Lower lobe of right lung (tissue), 2 donors: ENCODE data around the gene CLPTM1L. TPM values are rescaled to one million over a fixed set of nuclear protein-coding genes. Genes with fewer than 3 reads are reported as not detected.
"Not testable (repeated sequence)": the region's sequence is repeated elsewhere in the genome, so short reads cannot be mapped to it uniquely, and the experiment has no call there.

Source experiments
- ATAC-seq, 2 donors: fragments of 200-7000 bp; cut with Tn5 transposase; one replicate each; pipeline ENCODE4 v1.9.1; 2020 to 2022; ENCODE audit warnings: mild to moderate bottlenecking in 2 of 2, moderate library complexity in 2 of 2
- DNase-seq: peaks from one replicate; pipeline ENCODE4 v3.0.0-alpha.2; 2020
- H3K27ac ChIP-seq: fragments of 200-600 bp; one replicate; pipeline ENCODE4 v1.8.0; 2022
- H3K27me3 ChIP-seq: fragments of 200-600 bp; one replicate; pipeline ENCODE4 v1.8.0; 2022; ENCODE audit warnings: low read depth
- H3K36me3 ChIP-seq: fragments of 200-600 bp; one replicate; pipeline ENCODE4 v1.8.0; 2022; ENCODE audit warnings: mild to moderate bottlenecking
- H3K4me1 ChIP-seq: fragments of 200-600 bp; one replicate; pipeline ENCODE4 v1.8.0; 2022
- H3K4me3 ChIP-seq: fragments of 200-600 bp; one replicate; pipeline ENCODE4 v1.8.0; 2022; ENCODE audit warnings: mild to moderate bottlenecking
- H3K9me3 ChIP-seq: fragments of 200-600 bp; one replicate; pipeline ENCODE4 v1.8.0; 2022
- CTCF ChIP-seq: fragments of 200-600 bp; IDR thresholded peaks from one replicate; pipeline ENCODE4 v1.8.0; 2022; ENCODE audit warnings: antibody characterized with exemption, mild to moderate bottlenecking
- intact Hi-C: fragments of 100-400 bp; cut with DNase I; formaldehyde crosslinking; loops from one replicate; pipeline ENCODE4 v1.11.0; 2022
- total RNA-seq: library from RNA; stranded (reverse); fragmentation: NEBNext Ultra II Directional; extraction: Animal tissue kit (Norgen Biotek cat#: 25700); gene quantifications from one replicate; pipeline ENCODE4 v1.2.1, GENCODE V29; 2021
- donor health status: DM: no; HTN: yes; CAD: no; lungs with severe emphysema.

CLPTM1L gene
- total RNA-seq, 1 donor from 2014 or later = 135 TPM

- TF ChIP-seq CTCF = no peak
- Histone ChIP-seq H3K4me1 (peaks cover 35% of the 10 kb centered on the region), H3K27ac (peak overlapping the region; percentile 74), H3K4me3 (peak overlapping the region; percentile 94), H3K27me3 (no peaks in the 10 kb centered on the region), H3K9me3 (no peaks in the 10 kb centered on the region), H3K36me3 (peaks cover 32% of the 10 kb centered on the region)
- no peak for DNase-seq
- intact Hi-C loops = no loop called here
- ATAC-seq = peak in 1 of 2 donors; percentile 7
Measured at GRCh38 chr5:1343931-1344901, 683 bp downstream of the CLPTM1L start.

- ATAC-seq = peak; percentile 76 to 86
- DNase-seq = peak; percentile 70
- H3K4me1 ChIP-seq = peaks cover 35% of the 10 kb centered on the region
- H3K27ac ChIP-seq = peak overlapping the region; percentile 74
- TF ChIP-seq CTCF = no peak
- H3K27me3 ChIP-seq = no peaks in the 10 kb centered on the region
- H3K9me3 ChIP-seq = no peaks in the 10 kb centered on the region
- intact Hi-C loops = no loop called here
- peak overlapping the region; percentile 94 for H3K4me3 ChIP-seq
- H3K36me3 ChIP-seq = peaks cover 41% of the 10 kb centered on the region
Measured at GRCh38 chr5:1343315-1343751, 1.6 kb downstream of the CLPTM1L start.

GRCh38 chr5:1342711-1343110, 2.2 kb downstream of the CLPTM1L start:
- Histone ChIP-seq H3K27ac (peak overlapping the region; percentile 33), H3K36me3 (peaks cover 47% of the 10 kb centered on the region), H3K4me1 (peaks cover 35% of the 10 kb centered on the region)
- H3K9me3 ChIP-seq, ATAC-seq, H3K4me3 ChIP-seq, intact Hi-C loops, DNase-seq, H3K27me3 ChIP-seq: not testable (repeated sequence)

GRCh38 chr5:1342268-1342667, 2.6 kb downstream of the CLPTM1L start:
- ATAC-seq (no peak), DNase-seq (no peak)
- H3K27me3 ChIP-seq = no peaks in the 10 kb centered on the region
- TF ChIP-seq CTCF = no peak
- H3K27ac ChIP-seq = peak overlapping the region; percentile 33
- peaks cover 52% of the 10 kb centered on the region for H3K36me3 ChIP-seq
- H3K4me3 ChIP-seq = no peak overlapping the region
- peaks cover 35% of the 10 kb centered on the region for H3K4me1 ChIP-seq
- H3K9me3 ChIP-seq = no peaks in the 10 kb centered on the region
- intact Hi-C loops = no loop called here

GRCh38 chr5:1341863-1342262, 3.0 kb downstream of the CLPTM1L start:
- H3K27ac ChIP-seq = no peak overlapping the region
- intact Hi-C loops = no loop called here
- ATAC-seq = no peak
- peaks cover 56% of the 10 kb centered on the region for H3K36me3 ChIP-seq
- peaks cover 35% of the 10 kb centered on the region for H3K4me1 ChIP-seq
- H3K4me3 ChIP-seq = no peak overlapping the region
- no peaks in the 10 kb centered on the region for H3K9me3 ChIP-seq
- DNase-seq = no peak
- TF ChIP-seq CTCF = no peak
- no peaks in the 10 kb centered on the region for H3K27me3 ChIP-seq

- H3K4me3 ChIP-seq, intact Hi-C loops, H3K27ac ChIP-seq, H3K9me3 ChIP-seq, ATAC-seq, H3K27me3 ChIP-seq: not testable (repeated sequence)
- H3K4me1 ChIP-seq = peaks cover 24% of the 10 kb centered on the region
- peaks cover 76% of the 10 kb centered on the region for H3K36me3 ChIP-seq
- peak; percentile 14 for DNase-seq
Measured at GRCh38 chr5:1339818-1340210, 5.1 kb downstream of the CLPTM1L start.

- H3K4me3 ChIP-seq, H3K27me3 ChIP-seq, intact Hi-C loops, ATAC-seq, H3K9me3 ChIP-seq, H3K27ac ChIP-seq: not testable (repeated sequence)
- Histone ChIP-seq H3K4me1 (peaks cover 24% of the 10 kb centered on the region), H3K36me3 (peaks cover 81% of the 10 kb centered on the region)
- peak; percentile 20 for DNase-seq
Measured at GRCh38 chr5:1339139-1339817, 5.6 kb downstream of the CLPTM1L start.
